Lower leg skin (tissue), 4 donors: ENCODE measurements around the gene KCND1. TPM values are rescaled to one million over a fixed set of nuclear protein-coding genes. Genes with fewer than 3 reads are reported as not detected.

Experiments used
- DNase-seq, 2 donors: peaks; one replicate each; pipeline ENCODE4 v3.0.0-alpha.2; 2019; ENCODE audit warnings: low spot score in 2 of 2
- H3K4me3 ChIP-seq: fragments of 200-600 bp; sonication (generic); 2 replicates; pipeline ENCODE4 v1.5.1; 2017; ENCODE audit warnings: mild to moderate bottlenecking, low read depth; ENCODE audit not compliant: poor library complexity, severe bottlenecking
- POLR2A ChIP-seq, 2 donors: fragments of 450-650 bp; IDR thresholded peaks; one replicate each; pipeline ENCODE4 v1.6.1; 2016 to 2017; ENCODE audit warnings: antibody characterized with exemption in 2 of 2, mild to moderate bottlenecking in 1 of 2, moderate library complexity in 1 of 2
- WGBS, 2 donors: methylation state at CpG; one replicate each; pipeline ENCODE4 v1.1.5; 2018; 5-methylcytosine and 5-hydroxymethylcytosine counted together
- intact Hi-C: fragments of 100-400 bp; cut with DNase I; formaldehyde crosslinking; loops from one replicate; pipeline ENCODE4 v1.15.0; 2023; ENCODE audit warnings: low total_unique reads
- total RNA-seq, 4 donors: library from RNA; depleted of rRNA; stranded (reverse); fragments of >200 nt; gene quantifications; one replicate each; pipeline ENCODE4 v1.1.0, GENCODE V29; 2016
- TF ChIP-seq, protein P1 (sequence below), 3 donors: fragments of 450-650 bp; IDR thresholded peaks; one replicate each; pipeline ENCODE4 v1.5.1; 2016; ENCODE audit warnings: antibody characterized with exemption in 3 of 3, mild to moderate bottlenecking in 3 of 3, moderate library complexity in 2 of 3

The KCND1 gene
- total RNA-seq, 4 donors from 2014 or later = 0.08 to 0.72 (median 0.33) TPM

- peak overlapping the region; percentile 52 for H3K4me3 ChIP-seq
- WGBS, 2 donors = 3 to 36% methylated on average over 16 to 17 of the region's 17 CpGs
- intact Hi-C loops = no loop called here
- DNase-seq = no peak
- TF ChIP-seq POLR2A (IDR thresholded peaks at IDR 0.05) = no peak
- TF ChIP-seq, protein P1, sequence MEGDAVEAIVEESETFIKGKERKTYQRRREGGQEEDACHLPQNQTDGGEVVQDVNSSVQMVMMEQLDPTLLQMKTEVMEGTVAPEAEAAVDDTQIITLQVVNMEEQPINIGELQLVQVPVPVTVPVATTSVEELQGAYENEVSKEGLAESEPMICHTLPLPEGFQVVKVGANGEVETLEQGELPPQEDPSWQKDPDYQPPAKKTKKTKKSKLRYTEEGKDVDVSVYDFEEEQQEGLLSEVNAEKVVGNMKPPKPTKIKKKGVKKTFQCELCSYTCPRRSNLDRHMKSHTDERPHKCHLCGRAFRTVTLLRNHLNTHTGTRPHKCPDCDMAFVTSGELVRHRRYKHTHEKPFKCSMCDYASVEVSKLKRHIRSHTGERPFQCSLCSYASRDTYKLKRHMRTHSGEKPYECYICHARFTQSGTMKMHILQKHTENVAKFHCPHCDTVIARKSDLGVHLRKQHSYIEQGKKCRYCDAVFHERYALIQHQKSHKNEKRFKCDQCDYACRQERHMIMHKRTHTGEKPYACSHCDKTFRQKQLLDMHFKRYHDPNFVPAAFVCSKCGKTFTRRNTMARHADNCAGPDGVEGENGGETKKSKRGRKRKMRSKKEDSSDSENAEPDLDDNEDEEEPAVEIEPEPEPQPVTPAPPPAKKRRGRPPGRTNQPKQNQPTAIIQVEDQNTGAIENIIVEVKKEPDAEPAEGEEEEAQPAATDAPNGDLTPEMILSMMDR (IDR thresholded peaks at IDR 0.05) = no peak
Observed at GRCh38 chrX:49001521-49002090, 30.0 kb upstream of the KCND1 start.

GRCh38 chrX:49000636-49001035 is 29.0 kb upstream of the KCND1 start:
- H3K4me3 ChIP-seq = no peak overlapping the region
- intact Hi-C loops = no loop called here

GRCh38 chrX:48999030-48999429 is 27.4 kb upstream of the KCND1 start:
- no peak for TF ChIP-seq POLR2A (IDR thresholded peaks at IDR 0.05)
- TF ChIP-seq, protein P1 (IDR thresholded peaks at IDR 0.05) = no peak
- intact Hi-C loops = no loop called here
- no peak for DNase-seq
- WGBS, 2 donors = 83% methylated on average over 4 to 5 of the region's 5 CpGs
- no peak overlapping the region for H3K4me3 ChIP-seq

More at GRCh38 chrX:49000636-49001035, 29.0 kb upstream of the KCND1 start:
- DNase-seq = no peak
- TF ChIP-seq POLR2A (IDR thresholded peaks at IDR 0.05) = no peak
- TF ChIP-seq, protein P1 (IDR thresholded peaks at IDR 0.05) = no peak
- 74 to 97% methylated on average over 4 of the region's 4 CpGs for WGBS, 2 donors

DNA sequence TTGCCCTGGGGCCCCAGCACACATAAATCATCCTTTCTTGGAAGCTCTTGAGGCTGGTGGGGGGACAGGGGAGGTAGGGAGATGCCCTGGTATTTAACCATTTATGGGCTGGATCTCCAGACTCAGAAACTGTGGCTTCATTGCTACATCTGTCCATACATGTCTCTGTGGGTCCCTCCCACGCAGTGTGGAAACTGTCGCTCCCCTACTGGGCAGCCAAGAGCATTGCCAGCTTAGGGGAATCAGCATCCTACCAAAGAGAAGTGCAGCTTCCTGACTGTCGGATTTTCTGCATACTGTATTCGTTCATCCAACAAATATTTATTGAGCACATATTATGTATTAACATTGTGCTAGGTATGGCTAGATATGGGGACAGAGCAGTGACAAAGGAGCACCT is 26.7 kb upstream of the KCND1 start:
- no peak for DNase-seq
- TF ChIP-seq, protein P1 (IDR thresholded peaks at IDR 0.05) = no peak
- no peak for TF ChIP-seq POLR2A (IDR thresholded peaks at IDR 0.05)
- intact Hi-C loops = no loop called here
- WGBS, 2 donors = 78 to 84% methylated on average over 3 to 4 of the region's 4 CpGs
- no peak overlapping the region for H3K4me3 ChIP-seq

DNA sequence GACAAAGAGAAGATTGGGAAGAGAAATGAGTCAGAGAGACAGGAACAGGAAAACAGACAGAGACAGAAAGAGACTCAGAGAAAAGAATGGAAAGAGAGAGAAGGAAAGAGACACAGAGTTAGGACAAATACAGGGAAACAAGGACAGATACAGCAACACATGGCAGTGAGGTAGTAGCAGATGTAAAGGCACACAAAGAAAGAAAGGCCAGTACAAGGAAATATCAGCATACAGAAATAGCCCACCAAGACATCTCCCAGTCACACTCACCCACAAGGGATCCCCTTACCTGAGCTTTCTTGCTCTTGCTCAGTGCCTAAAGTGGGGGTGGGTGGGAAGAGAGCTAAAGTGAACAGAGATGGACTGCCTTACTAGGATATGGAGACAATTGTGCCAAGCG is 26.2 kb upstream of the KCND1 start:
- intact Hi-C loops = no loop called here
- no peak for DNase-seq
- TF ChIP-seq, protein P1 (IDR thresholded peaks at IDR 0.05) = no peak
- no peak for TF ChIP-seq POLR2A (IDR thresholded peaks at IDR 0.05)
- H3K4me3 ChIP-seq = no peak overlapping the region
- WGBS, 2 donors = 58 to 59% methylated on average over 1 of the region's 1 CpG

GRCh38 chrX:48997455-48997854 is 25.8 kb upstream of the KCND1 start:
- DNase-seq = no peak
- 85 to 94% methylated on average over 3 of the region's 3 CpGs for WGBS, 2 donors
- no peak overlapping the region for H3K4me3 ChIP-seq
- intact Hi-C loops = no loop called here
- TF ChIP-seq, protein P1 (IDR thresholded peaks at IDR 0.05) = no peak
- no peak for TF ChIP-seq POLR2A (IDR thresholded peaks at IDR 0.05)
